ENCODE data around the gene ZNF777. TPM values are rescaled to one million over a fixed set of nuclear protein-coding genes. Genes with fewer than 3 reads are reported as not detected.

Gene ZNF777
- polyA plus RNA-seq, 1 donor from 2014 or later, result 6.1 TPM

- H3K9me3 ChIP-seq (ENCODE audit: low read length), result no peaks in the 10 kb centered on the region
- H3K9ac ChIP-seq (ENCODE audit: low read length), result no peak overlapping the region
- no peaks in the 10 kb centered on the region for H3K79me2 ChIP-seq (replicated peaks; ENCODE audit: insufficient read depth, low read length)
- H3K9me2 ChIP-seq (ENCODE audit: insufficient read depth, low read length), result no peaks in the 10 kb centered on the region
- H4K20me1 ChIP-seq (ENCODE audit: insufficient read depth), result no peaks in the 10 kb centered on the region
- peaks cover 8% of the 10 kb centered on the region for H3K36me3 ChIP-seq (ENCODE audit: insufficient read depth, low read length)
- no peaks in the 10 kb centered on the region for H3F3A ChIP-seq (ENCODE audit: insufficient read depth, low read length, poor library complexity, severe bottlenecking)
- no peaks in the 10 kb centered on the region for H3K27me3 ChIP-seq (ENCODE audit: insufficient read depth, low read depth, low read length)
- H3K4me3 ChIP-seq (ENCODE audit: low read length), result no peak overlapping the region
- H2AFZ ChIP-seq (ENCODE audit: low read depth, low read length), result no peak overlapping the region
- no peak overlapping the region for H3K27ac ChIP-seq (ENCODE audit: low read length)
- H3K4me2 ChIP-seq (ENCODE audit: low read length), result no peak overlapping the region
- no peak for TF ChIP-seq MXI1 (conservative IDR thresholded peaks at IDR 0.05; ENCODE audit: poor library complexity, severe bottlenecking)
- TF ChIP-seq SMC3 (conservative IDR thresholded peaks at IDR 0.05; ENCODE audit: poor library complexity), result no peak
- TF ChIP-seq REST (IDR thresholded peaks at IDR 0.05; ENCODE audit: borderline replicate concordance), result no peak
- TF ChIP-seq CTCF (IDR thresholded peaks at IDR 0.05; ENCODE audit: poor library complexity, severe bottlenecking), result no peak
- no peak for TF ChIP-seq EZH2 (IDR thresholded peaks at IDR 0.05; ENCODE audit: borderline replicate concordance, insufficient read depth, low read length, poor library complexity, severe bottlenecking)
- TF ChIP-seq POLR2AphosphoS5 (IDR thresholded peaks at IDR 0.05), result no peak
- TF ChIP-seq EP300 (conservative IDR thresholded peaks at IDR 0.05; ENCODE audit: poor library complexity, severe bottlenecking), result no peak
- TF ChIP-seq RAD21 (conservative IDR thresholded peaks at IDR 0.05), result no peak
- TF ChIP-seq TAF1 (IDR thresholded peaks at IDR 0.05; ENCODE audit: low read depth), result no peak
Observed at GRCh38 chr7:149443523-149443922, 17.3 kb downstream of the ZNF777 start.

GRCh38 chr7:149442924-149443323 lies 17.9 kb downstream of the ZNF777 start:
- Histone ChIP-seq H3K27me3 (ENCODE audit: insufficient read depth, low read depth, low read length) (no peaks in the 10 kb centered on the region), H3F3A (ENCODE audit: insufficient read depth, low read length, poor library complexity, severe bottlenecking) (no peaks in the 10 kb centered on the region), H3K27ac (ENCODE audit: low read length) (no peak overlapping the region), H3K9me2 (ENCODE audit: insufficient read depth, low read length) (no peaks in the 10 kb centered on the region), H3K4me3 (ENCODE audit: low read length) (no peak overlapping the region), H4K20me1 (ENCODE audit: insufficient read depth) (no peaks in the 10 kb centered on the region), H3K36me3 (ENCODE audit: insufficient read depth, low read length) (peaks cover 8% of the 10 kb centered on the region), H3K79me2 (replicated peaks; ENCODE audit: insufficient read depth, low read length) (no peaks in the 10 kb centered on the region), H3K4me2 (ENCODE audit: low read length) (no peak overlapping the region), H3K9me3 (ENCODE audit: low read length) (no peaks in the 10 kb centered on the region), H3K9ac (ENCODE audit: low read length) (no peak overlapping the region), H2AFZ (ENCODE audit: low read depth, low read length) (no peak overlapping the region)
- TF ChIP-seq CTCF (IDR thresholded peaks at IDR 0.05; ENCODE audit: poor library complexity, severe bottlenecking), result no peak
- no peak for TF ChIP-seq POLR2AphosphoS5 (IDR thresholded peaks at IDR 0.05)
- no peak for TF ChIP-seq RAD21 (conservative IDR thresholded peaks at IDR 0.05)
- no peak for TF ChIP-seq EP300 (conservative IDR thresholded peaks at IDR 0.05; ENCODE audit: poor library complexity, severe bottlenecking)
- TF ChIP-seq EZH2 (IDR thresholded peaks at IDR 0.05; ENCODE audit: borderline replicate concordance, insufficient read depth, low read length, poor library complexity, severe bottlenecking), result no peak
- no peak for TF ChIP-seq SMC3 (conservative IDR thresholded peaks at IDR 0.05; ENCODE audit: poor library complexity)
- TF ChIP-seq TAF1 (IDR thresholded peaks at IDR 0.05; ENCODE audit: low read depth), result no peak
- TF ChIP-seq REST (IDR thresholded peaks at IDR 0.05; ENCODE audit: borderline replicate concordance), result no peak
- no peak for TF ChIP-seq MXI1 (conservative IDR thresholded peaks at IDR 0.05; ENCODE audit: poor library complexity, severe bottlenecking)
